ENCODE measurements around the gene XPO5.
"Not testable (repeated sequence)": the region's sequence is repeated elsewhere in the genome, so short reads cannot be mapped to it uniquely, and the experiment has no call there.

DNA sequence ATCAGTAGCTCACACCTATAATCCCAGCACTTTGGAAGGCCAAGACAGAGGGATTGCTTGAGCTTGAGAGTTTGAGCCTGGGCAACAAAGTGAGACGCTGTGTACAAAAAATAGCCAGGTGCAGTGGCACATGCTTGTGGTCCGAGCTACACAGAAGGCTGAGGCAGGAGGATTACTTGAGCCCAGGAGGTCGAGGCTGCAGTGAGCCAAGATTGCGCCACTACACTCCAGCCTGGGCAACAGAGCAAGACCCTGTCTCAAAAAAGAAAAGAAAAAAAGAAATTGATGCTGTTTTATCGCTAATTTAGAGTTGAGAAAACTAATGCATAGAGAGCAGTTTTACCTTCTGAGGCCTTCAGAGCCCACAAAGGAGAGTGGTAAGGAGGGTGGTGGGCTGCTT lies 77.5 kb downstream of the XPO5 start:
- not testable (repeated sequence) for TF ChIP-seq CTCF (IDR thresholded peaks at IDR 0.05); POLR2AphosphoS5 (IDR thresholded peaks at IDR 0.05; ENCODE audit: low read depth, low read length)

Data from Panc1 (cell line).